HepG2 (cell line): ENCODE measurements around the gene SLC7A10. TPM values are rescaled to one million over a fixed set of nuclear protein-coding genes. Genes with fewer than 3 reads are reported as not detected.

Source experiments
- CHD2 ChIP-seq: IDR thresholded peaks from 2 replicates; pipeline ENCODE4 v1.6.1; 2011; ENCODE audit warnings: low read depth, low read length, improper control_type of control experiment
- ESRRA ChIP-seq: sonication (generic); formaldehyde crosslinking; IDR thresholded peaks from 2 replicates; pipeline ENCODE4 v1.5.1; 2020; ENCODE audit warnings: mild to moderate bottlenecking, low read depth, missing genetic modification reagents
- HDAC1 ChIP-seq: sonication (generic); formaldehyde crosslinking; IDR thresholded peaks from 2 replicates; pipeline ENCODE4 v1.5.1; 2020; ENCODE audit warnings: mild to moderate bottlenecking, missing genetic modification reagents
- NFE2 ChIP-seq: sonication (generic); formaldehyde crosslinking; IDR thresholded peaks from 2 replicates; pipeline ENCODE4 v1.4.0; 2020; ENCODE audit warnings: missing genetic modification reagents
- RAD21 ChIP-seq: fragments of 450-650 bp; formaldehyde crosslinking; IDR thresholded peaks from 2 replicates; pipeline ENCODE4 v1.5.0; 2020; ENCODE audit warnings: mild to moderate bottlenecking
- SIN3B ChIP-seq: fragments of 150-350 bp; IDR thresholded peaks from 2 replicates; pipeline ENCODE4 v1.6.1; 2014; ENCODE audit warnings: low read length
- TBX3 ChIP-seq: fragments of 450-650 bp; IDR thresholded peaks from 2 replicates; pipeline ENCODE4 v1.6.1; 2017; ENCODE audit warnings: antibody characterized with exemption, mild to moderate bottlenecking, inconsistent platforms, borderline replicate concordance
- TP53 ChIP-seq: sonication (generic); formaldehyde crosslinking; conservative IDR thresholded peaks from 2 replicates; pipeline ENCODE4 v1.4.0; 2020; ENCODE audit warnings: missing genetic modification reagents
- ZBTB7A ChIP-seq: sonication (generic); formaldehyde crosslinking; IDR thresholded peaks from 2 replicates; pipeline ENCODE4 v1.8.0; 2022; ENCODE audit warnings: mild to moderate bottlenecking, missing genetic modification reagents
- ZNF253 ChIP-seq: sonication (generic); formaldehyde crosslinking; IDR thresholded peaks from 2 replicates; pipeline ENCODE4 v1.8.0; 2022; ENCODE audit warnings: mild to moderate bottlenecking, missing genetic modification reagents, borderline replicate concordance
- ZNF383 ChIP-seq: sonication (generic); formaldehyde crosslinking; IDR thresholded peaks from 2 replicates; pipeline ENCODE4 v1.4.0; 2020; ENCODE audit warnings: missing genetic modification reagents, mild to moderate bottlenecking, borderline replicate concordance
- ZNF547 ChIP-seq: sonication (generic); formaldehyde crosslinking; IDR thresholded peaks from 2 replicates; pipeline ENCODE4 v1.5.1; 2020; ENCODE audit warnings: mild to moderate bottlenecking, missing genetic modification reagents
- ZNF660 ChIP-seq: sonication (generic); formaldehyde crosslinking; IDR thresholded peaks from 2 replicates; pipeline ENCODE4 v1.5.1; 2020; ENCODE audit warnings: mild to moderate bottlenecking, low read depth, missing genetic modification reagents, borderline replicate concordance
- ZSCAN12 ChIP-seq: sonication (generic); formaldehyde crosslinking; IDR thresholded peaks from 2 replicates; pipeline ENCODE4 v1.9.0; 2021; ENCODE audit warnings: mild to moderate bottlenecking, missing genetic modification reagents
- polyA plus RNA-seq, 8 experiments: library from polyadenylated mRNA; depleted of rRNA in 3 of 8; stranded (reverse) in 7 of 8; unstranded in 1 of 8; fragments of >200 nt; fragmentation: Illumina TruSeq in 4 of 8; extraction: Trizol in 4 of 8; gene quantifications; 2 replicates each; pipeline versions ENCODE4 v1.2.1 to v1.2.3, GENCODE V29; 2011 to 2016; ENCODE audit warnings: low read depth in 4 of 8, missing spikeins in 1 of 8, mixed read lengths in 1 of 8; ENCODE audit not compliant: insufficient read depth in 1 of 8
- total RNA-seq, 5 experiments: library from RNA; depleted of rRNA; stranded (reverse); fragments of >200 nt; fragmentation: Illumina TruSeq; extraction: Trizol; gene quantifications; 2 replicates each; pipeline ENCODE4 v1.2.3, GENCODE V29; 2016; ENCODE audit warnings: low read depth in 1 of 5
- TF ChIP-seq, protein P1 (sequence below): sonication (generic); formaldehyde crosslinking; IDR thresholded peaks from 2 replicates; pipeline ENCODE4 v1.5.1; 2020; ENCODE audit warnings: missing genetic modification reagents, mild to moderate bottlenecking, borderline replicate concordance
- TF ChIP-seq, protein P2 (sequence below): IDR thresholded peaks from 2 replicates; pipeline ENCODE4 v1.4.0; 2020; ENCODE audit warnings: mild to moderate bottlenecking, missing genetic modification reagents
- TF ChIP-seq, protein P3 (sequence below): sonication (generic); formaldehyde crosslinking; IDR thresholded peaks from 2 replicates; pipeline ENCODE4 v1.5.0; 2020; ENCODE audit warnings: missing genetic modification reagents, mild to moderate bottlenecking, borderline replicate concordance
- TF ChIP-seq, protein P4 (sequence below): sonication (generic); formaldehyde crosslinking; IDR thresholded peaks from 2 replicates; pipeline ENCODE4 v1.5.0; 2020; ENCODE audit warnings: mild to moderate bottlenecking, missing genetic modification reagents
- TF ChIP-seq, protein P5 (sequence below): sonication (generic); formaldehyde crosslinking; IDR thresholded peaks from 2 replicates; pipeline ENCODE4 v1.8.1; 2023; ENCODE audit warnings: mild to moderate bottlenecking, missing genetic modification reagents

Gene SLC7A10
- total and polyA plus RNA-seq, 2 of the 13 experiments (the other 11 are each of a cell fraction or from before 2014, with no cell fraction given), result 1.1 to 2.2 TPM

DNA sequence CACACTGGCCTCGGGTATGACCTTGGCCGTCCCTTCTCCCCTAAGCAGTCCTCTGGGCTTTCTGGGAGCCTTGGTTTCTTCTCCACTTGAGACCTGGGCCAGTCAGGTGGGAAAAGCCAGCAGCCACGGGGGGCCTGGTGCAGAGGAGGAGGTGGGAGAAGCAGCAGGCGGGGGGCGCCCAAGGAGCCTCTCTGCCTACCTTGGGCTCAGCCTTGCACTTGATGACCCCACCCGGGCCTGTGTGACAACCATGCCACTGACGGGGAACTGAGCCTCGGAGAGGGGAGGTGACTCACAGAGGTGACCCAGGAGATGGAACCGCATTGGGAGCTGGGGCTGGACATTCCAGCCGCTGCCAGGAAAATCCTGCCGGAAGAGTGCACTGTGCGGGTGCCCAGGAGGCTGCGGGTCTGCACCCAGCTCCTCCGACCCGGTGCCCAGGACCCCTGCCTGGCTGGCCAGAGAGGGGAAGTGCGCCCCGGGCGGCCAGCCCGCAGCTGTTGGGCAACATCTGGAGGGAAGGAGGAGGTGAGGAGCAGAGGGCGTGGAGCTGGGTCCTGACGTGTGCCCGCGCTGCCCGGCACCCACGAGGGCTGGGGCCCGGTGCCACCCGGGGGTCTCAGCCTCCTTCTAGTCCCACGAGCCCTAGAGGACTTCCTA is 23.4 kb upstream of the SLC7A10 start (continued):
- TF ChIP-seq SIN3B (no peak), ZBTB7A (peak; percentile 71; the same call in 1 of the 2 replicates), ESRRA (CRISPR knock-in tag) (peak; percentile 0; the same call in 1 of the 2 replicates), ZNF547 (CRISPR knock-in tag) (peak; percentile 45; the same call in 1 of the 2 replicates), ZNF383 (CRISPR knock-in tag) (no peak), ZSCAN12 (CRISPR knock-in tag) (no peak), NFE2 (CRISPR knock-in tag) (no peak), ZNF660 (CRISPR knock-in tag) (no peak), CHD2 (no peak), RAD21 (CRISPR knock-in tag) (peak; percentile 36; the same call in 1 of the 2 replicates), TP53 (CRISPR knock-in tag) (no peak), ZNF253 (CRISPR knock-in tag) (no peak), HDAC1 (CRISPR knock-in tag) (no peak), TBX3 (no peak)
- TF ChIP-seq, protein P1, sequence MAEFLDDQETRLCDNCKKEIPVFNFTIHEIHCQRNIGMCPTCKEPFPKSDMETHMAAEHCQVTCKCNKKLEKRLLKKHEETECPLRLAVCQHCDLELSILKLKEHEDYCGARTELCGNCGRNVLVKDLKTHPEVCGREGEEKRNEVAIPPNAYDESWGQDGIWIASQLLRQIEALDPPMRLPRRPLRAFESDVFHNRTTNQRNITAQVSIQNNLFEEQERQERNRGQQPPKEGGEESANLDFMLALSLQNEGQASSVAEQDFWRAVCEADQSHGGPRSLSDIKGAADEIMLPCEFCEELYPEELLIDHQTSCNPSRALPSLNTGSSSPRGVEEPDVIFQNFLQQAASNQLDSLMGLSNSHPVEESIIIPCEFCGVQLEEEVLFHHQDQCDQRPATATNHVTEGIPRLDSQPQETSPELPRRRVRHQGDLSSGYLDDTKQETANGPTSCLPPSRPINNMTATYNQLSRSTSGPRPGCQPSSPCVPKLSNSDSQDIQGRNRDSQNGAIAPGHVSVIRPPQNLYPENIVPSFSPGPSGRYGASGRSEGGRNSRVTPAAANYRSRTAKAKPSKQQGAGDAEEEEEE, result no peak
- TF ChIP-seq, protein P2, sequence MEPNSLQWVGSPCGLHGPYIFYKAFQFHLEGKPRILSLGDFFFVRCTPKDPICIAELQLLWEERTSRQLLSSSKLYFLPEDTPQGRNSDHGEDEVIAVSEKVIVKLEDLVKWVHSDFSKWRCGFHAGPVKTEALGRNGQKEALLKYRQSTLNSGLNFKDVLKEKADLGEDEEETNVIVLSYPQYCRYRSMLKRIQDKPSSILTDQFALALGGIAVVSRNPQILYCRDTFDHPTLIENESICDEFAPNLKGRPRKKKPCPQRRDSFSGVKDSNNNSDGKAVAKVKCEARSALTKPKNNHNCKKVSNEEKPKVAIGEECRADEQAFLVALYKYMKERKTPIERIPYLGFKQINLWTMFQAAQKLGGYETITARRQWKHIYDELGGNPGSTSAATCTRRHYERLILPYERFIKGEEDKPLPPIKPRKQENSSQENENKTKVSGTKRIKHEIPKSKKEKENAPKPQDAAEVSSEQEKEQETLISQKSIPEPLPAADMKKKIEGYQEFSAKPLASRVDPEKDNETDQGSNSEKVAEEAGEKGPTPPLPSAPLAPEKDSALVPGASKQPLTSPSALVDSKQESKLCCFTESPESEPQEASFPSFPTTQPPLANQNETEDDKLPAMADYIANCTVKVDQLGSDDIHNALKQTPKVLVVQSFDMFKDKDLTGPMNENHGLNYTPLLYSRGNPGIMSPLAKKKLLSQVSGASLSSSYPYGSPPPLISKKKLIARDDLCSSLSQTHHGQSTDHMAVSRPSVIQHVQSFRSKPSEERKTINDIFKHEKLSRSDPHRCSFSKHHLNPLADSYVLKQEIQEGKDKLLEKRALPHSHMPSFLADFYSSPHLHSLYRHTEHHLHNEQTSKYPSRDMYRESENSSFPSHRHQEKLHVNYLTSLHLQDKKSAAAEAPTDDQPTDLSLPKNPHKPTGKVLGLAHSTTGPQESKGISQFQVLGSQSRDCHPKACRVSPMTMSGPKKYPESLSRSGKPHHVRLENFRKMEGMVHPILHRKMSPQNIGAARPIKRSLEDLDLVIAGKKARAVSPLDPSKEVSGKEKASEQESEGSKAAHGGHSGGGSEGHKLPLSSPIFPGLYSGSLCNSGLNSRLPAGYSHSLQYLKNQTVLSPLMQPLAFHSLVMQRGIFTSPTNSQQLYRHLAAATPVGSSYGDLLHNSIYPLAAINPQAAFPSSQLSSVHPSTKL (CRISPR knock-in tag), result no peak
- TF ChIP-seq, protein P3, sequence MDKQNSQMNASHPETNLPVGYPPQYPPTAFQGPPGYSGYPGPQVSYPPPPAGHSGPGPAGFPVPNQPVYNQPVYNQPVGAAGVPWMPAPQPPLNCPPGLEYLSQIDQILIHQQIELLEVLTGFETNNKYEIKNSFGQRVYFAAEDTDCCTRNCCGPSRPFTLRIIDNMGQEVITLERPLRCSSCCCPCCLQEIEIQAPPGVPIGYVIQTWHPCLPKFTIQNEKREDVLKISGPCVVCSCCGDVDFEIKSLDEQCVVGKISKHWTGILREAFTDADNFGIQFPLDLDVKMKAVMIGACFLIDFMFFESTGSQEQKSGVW (CRISPR knock-in tag), result no peak
- TF ChIP-seq, protein P4, sequence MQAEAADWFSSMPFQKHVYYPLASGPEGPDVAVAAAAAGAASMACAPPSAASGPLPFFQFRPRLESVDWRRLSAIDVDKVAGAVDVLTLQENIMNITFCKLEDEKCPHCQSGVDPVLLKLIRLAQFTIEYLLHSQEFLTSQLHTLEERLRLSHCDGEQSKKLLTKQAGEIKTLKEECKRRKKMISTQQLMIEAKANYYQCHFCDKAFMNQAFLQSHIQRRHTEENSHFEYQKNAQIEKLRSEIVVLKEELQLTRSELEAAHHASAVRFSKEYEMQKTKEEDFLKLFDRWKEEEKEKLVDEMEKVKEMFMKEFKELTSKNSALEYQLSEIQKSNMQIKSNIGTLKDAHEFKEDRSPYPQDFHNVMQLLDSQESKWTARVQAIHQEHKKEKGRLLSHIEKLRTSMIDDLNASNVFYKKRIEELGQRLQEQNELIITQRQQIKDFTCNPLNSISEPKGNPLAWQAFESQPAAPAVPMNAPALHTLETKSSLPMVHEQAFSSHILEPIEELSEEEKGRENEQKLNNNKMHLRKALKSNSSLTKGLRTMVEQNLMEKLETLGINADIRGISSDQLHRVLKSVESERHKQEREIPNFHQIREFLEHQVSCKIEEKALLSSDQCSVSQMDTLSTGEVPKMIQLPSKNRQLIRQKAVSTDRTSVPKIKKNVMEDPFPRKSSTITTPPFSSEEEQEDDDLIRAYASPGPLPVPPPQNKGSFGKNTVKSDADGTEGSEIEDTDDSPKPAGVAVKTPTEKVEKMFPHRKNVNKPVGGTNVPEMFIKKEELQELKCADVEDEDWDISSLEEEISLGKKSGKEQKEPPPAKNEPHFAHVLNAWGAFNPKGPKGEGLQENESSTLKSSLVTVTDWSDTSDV (CRISPR knock-in tag), result no peak
- TF ChIP-seq, protein P5, sequence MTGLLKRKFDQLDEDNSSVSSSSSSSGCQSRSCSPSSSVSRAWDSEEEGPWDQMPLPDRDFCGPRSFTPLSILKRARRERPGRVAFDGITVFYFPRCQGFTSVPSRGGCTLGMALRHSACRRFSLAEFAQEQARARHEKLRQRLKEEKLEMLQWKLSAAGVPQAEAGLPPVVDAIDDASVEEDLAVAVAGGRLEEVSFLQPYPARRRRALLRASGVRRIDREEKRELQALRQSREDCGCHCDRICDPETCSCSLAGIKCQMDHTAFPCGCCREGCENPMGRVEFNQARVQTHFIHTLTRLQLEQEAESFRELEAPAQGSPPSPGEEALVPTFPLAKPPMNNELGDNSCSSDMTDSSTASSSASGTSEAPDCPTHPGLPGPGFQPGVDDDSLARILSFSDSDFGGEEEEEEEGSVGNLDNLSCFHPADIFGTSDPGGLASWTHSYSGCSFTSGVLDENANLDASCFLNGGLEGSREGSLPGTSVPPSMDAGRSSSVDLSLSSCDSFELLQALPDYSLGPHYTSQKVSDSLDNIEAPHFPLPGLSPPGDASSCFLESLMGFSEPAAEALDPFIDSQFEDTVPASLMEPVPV (CRISPR knock-in tag), result 0 out of 2 replicates have a peak, but pooled peaks have one; percentile 52
